Activated CD8-positive, alpha-beta memory T cell treated with anti-CD3 and anti-CD28 coated beads, Interleukin-2, amount 10 ng/mL, durations not matched to agents 7 days and 5 days (primary cell): ENCODE results near the gene CA5B. TPM values are rescaled to one million over a fixed set of nuclear protein-coding genes. Genes with fewer than 3 reads are reported as not detected.
"Not testable (repeated sequence)": the region's sequence is repeated elsewhere in the genome, so short reads cannot be mapped to it uniquely, and the experiment has no call there.

Experiments
- ATAC-seq: fragments of 150-1000 bp; cut with Tn5 transposase; one replicate; pipeline ENCODE4 v1.10.0; 2021; ENCODE audit warnings: moderate library complexity
- CTCF ChIA-PET: fragments of 350-600 bp; sonication (Branson Sonifier 250); formaldehyde crosslinking; loops from one replicate; lab custom pipeline; 2021; ENCODE audit warnings: antibody characterized with exemption; lab: Charles Lee
- DNase-seq: peaks from one replicate; pipeline ENCODE4 v3.0.0-alpha.2; 2020
- H3K27ac Mint-ChIP-seq: one replicate; pipeline ENCODE4 v1.8.0; 2021; ENCODE audit warnings: mild to moderate bottlenecking, mixed read lengths
- H3K27me3 Mint-ChIP-seq: one replicate; pipeline ENCODE4 v1.8.0; 2021; ENCODE audit warnings: mixed read lengths
- H3K36me3 Mint-ChIP-seq: one replicate; pipeline ENCODE4 v1.8.0; 2021; ENCODE audit warnings: mild to moderate bottlenecking, mixed read lengths
- H3K4me1 Mint-ChIP-seq: one replicate; pipeline ENCODE4 v1.8.0; 2021; ENCODE audit warnings: mixed read lengths
- H3K4me3 Mint-ChIP-seq: one replicate; pipeline ENCODE4 v1.8.0; 2021; ENCODE audit warnings: mild to moderate bottlenecking, moderate library complexity, mixed read lengths
- H3K9me3 Mint-ChIP-seq: one replicate; pipeline ENCODE4 v1.8.0; 2022; ENCODE audit warnings: low read depth, mixed read lengths
- total RNA-seq, 2 experiments: library from RNA; stranded (reverse); gene quantifications; one replicate each; pipeline ENCODE4 v1.2.3, GENCODE V29; 2021

Gene CA5B, protein sequence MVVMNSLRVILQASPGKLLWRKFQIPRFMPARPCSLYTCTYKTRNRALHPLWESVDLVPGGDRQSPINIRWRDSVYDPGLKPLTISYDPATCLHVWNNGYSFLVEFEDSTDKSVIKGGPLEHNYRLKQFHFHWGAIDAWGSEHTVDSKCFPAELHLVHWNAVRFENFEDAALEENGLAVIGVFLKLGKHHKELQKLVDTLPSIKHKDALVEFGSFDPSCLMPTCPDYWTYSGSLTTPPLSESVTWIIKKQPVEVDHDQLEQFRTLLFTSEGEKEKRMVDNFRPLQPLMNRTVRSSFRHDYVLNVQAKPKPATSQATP
- total RNA-seq, result 10 to 100 TPM in 1 of 2 experiments, 1 to 10 TPM in 1; 7.8 to 12.7 TPM

- peak; percentile 97 for ATAC-seq
- Mint-ChIP-seq H3K36me3 (peaks cover 11% of the 10 kb centered on the region), H3K4me3 (peak within 1 kb of the TSS; percentile 81), H3K27me3 (no peaks in the 10 kb centered on the region), H3K9me3 (no peaks in the 10 kb centered on the region), H3K27ac (peak within 1 kb of the TSS; percentile 82), H3K4me1 (peaks cover 22% of the 10 kb centered on the region)
- CTCF ChIA-PET, result interaction anchor here (0.9 to 3.1 kb wide), 6 partner anchors 9 to 245 kb away, joined by 3 to 10 read pairs (median 4); partner anchors contain the start of genes PIR and ZRSR2
- DNase-seq, result peak; percentile 97
Measured at GRCh38 chrX:15737959-15738902, at the start of gene CA5B. CA5B (plus strand) TSS chrX:15738270; CDS start chrX:15750024, 11,754 bp downstream.

- H3K9me3 Mint-ChIP-seq, result no peaks in the 10 kb centered on the region
- peak overlapping the region; percentile 51 for H3K27ac Mint-ChIP-seq
- CTCF ChIA-PET, result no interaction called here
- ATAC-seq (peak; percentile 30), DNase-seq (no peak)
- no peaks in the 10 kb centered on the region for H3K27me3 Mint-ChIP-seq
- H3K4me3 Mint-ChIP-seq, result no peak overlapping the region
- peaks cover 6% of the 10 kb centered on the region for H3K4me1 Mint-ChIP-seq
- peaks cover 14% of the 10 kb centered on the region for H3K36me3 Mint-ChIP-seq
Measured at GRCh38 chrX:15694941-15695451, 43.1 kb upstream of the CA5B start.

DNA sequence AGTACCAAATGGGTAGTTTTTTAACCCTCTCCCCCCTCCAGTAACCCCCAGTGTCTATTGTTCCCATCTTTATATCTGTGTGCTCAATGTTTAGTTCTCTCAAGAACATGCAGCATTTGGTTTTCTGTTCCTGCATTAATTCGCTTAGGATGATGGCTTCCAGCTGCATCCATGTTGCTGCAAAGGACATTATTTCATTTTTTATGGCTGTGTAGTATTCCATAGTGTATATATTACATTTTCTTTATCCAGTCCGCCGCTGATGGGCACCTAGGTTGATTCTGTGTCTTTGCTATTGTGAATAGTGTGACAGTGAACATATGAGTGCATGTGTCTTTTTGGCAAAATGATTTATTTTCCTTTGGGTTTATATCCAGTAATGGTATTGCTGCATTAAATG, 41.6 kb upstream of the CA5B start:
- Mint-ChIP-seq H3K4me3 (no peak overlapping the region), H3K4me1 (peaks cover 4% of the 10 kb centered on the region), H3K36me3 (peaks cover 4% of the 10 kb centered on the region), H3K27me3 (no peaks in the 10 kb centered on the region), H3K9me3 (no peaks in the 10 kb centered on the region), H3K27ac (no peak overlapping the region)
- ATAC-seq, result no peak
- no peak for DNase-seq
- CTCF ChIA-PET, result no interaction called here

GRCh38 chrX:15702488-15703371, 35.3 kb upstream of the CA5B start:
- CTCF ChIA-PET, result no interaction called here
- ATAC-seq, result no peak
- no peaks in the 10 kb centered on the region for H3K36me3 Mint-ChIP-seq
- no peaks in the 10 kb centered on the region for H3K4me1 Mint-ChIP-seq
- no peak overlapping the region for H3K4me3 Mint-ChIP-seq
- H3K9me3 Mint-ChIP-seq, result no peaks in the 10 kb centered on the region
- no peak for DNase-seq
- no peak overlapping the region for H3K27ac Mint-ChIP-seq
- no peaks in the 10 kb centered on the region for H3K27me3 Mint-ChIP-seq

GRCh38 chrX:15703809-15704208, 34.3 kb upstream of the CA5B start:
- H3K27me3 Mint-ChIP-seq, H3K4me1 Mint-ChIP-seq, ATAC-seq, DNase-seq, H3K9me3 Mint-ChIP-seq, H3K4me3 Mint-ChIP-seq, CTCF ChIA-PET, H3K27ac Mint-ChIP-seq, H3K36me3 Mint-ChIP-seq: not testable (repeated sequence)

- H3K27me3 Mint-ChIP-seq, CTCF ChIA-PET, H3K9me3 Mint-ChIP-seq, H3K27ac Mint-ChIP-seq, H3K4me1 Mint-ChIP-seq, H3K36me3 Mint-ChIP-seq, ATAC-seq, H3K4me3 Mint-ChIP-seq, DNase-seq: not testable (repeated sequence)
Measured at GRCh38 chrX:15704273-15704672, 33.8 kb upstream of the CA5B start.

GRCh38 chrX:15714529-15714928, 23.5 kb upstream of the CA5B start:
- Mint-ChIP-seq H3K27me3 (no peaks in the 10 kb centered on the region), H3K4me3 (no peak overlapping the region), H3K4me1 (peaks cover 3% of the 10 kb centered on the region), H3K36me3 (peaks cover 2% of the 10 kb centered on the region), H3K27ac (no peak overlapping the region), H3K9me3 (no peaks in the 10 kb centered on the region)
- no peak for ATAC-seq
- no peak for DNase-seq
- CTCF ChIA-PET, result no interaction called here

GRCh38 chrX:15718283-15718970, 19.6 kb upstream of the CA5B start:
- ATAC-seq, result no peak
- no peak overlapping the region for H3K27ac Mint-ChIP-seq
- peaks cover 2% of the 10 kb centered on the region for H3K36me3 Mint-ChIP-seq
- no peaks in the 10 kb centered on the region for H3K27me3 Mint-ChIP-seq
- H3K4me3 Mint-ChIP-seq, result no peak overlapping the region
- H3K4me1 Mint-ChIP-seq, result peaks cover 5% of the 10 kb centered on the region
- no peak for DNase-seq
- CTCF ChIA-PET, result no interaction called here
- no peaks in the 10 kb centered on the region for H3K9me3 Mint-ChIP-seq

- ATAC-seq, result no peak
- Mint-ChIP-seq H3K9me3 (no peaks in the 10 kb centered on the region), H3K4me3 (no peak overlapping the region), H3K27me3 (no peaks in the 10 kb centered on the region), H3K27ac (no peak overlapping the region), H3K36me3 (peaks cover 2% of the 10 kb centered on the region), H3K4me1 (peaks cover 7% of the 10 kb centered on the region)
- CTCF ChIA-PET, result interaction anchor here (0.7 kb wide), 1 partner anchor 932 kb away, joined by 5 read pairs; no protein-coding TSS in a partner anchor
- no peak for DNase-seq
Measured at GRCh38 chrX:15719324-15719968, 18.6 kb upstream of the CA5B start.

- no peak overlapping the region for H3K4me3 Mint-ChIP-seq
- CTCF ChIA-PET, result no interaction called here
- H3K27me3 Mint-ChIP-seq, result no peaks in the 10 kb centered on the region
- DNase-seq (no peak), ATAC-seq (no peak)
- H3K27ac Mint-ChIP-seq, result no peak overlapping the region
- peaks cover 2% of the 10 kb centered on the region for H3K36me3 Mint-ChIP-seq
- no peaks in the 10 kb centered on the region for H3K9me3 Mint-ChIP-seq
- H3K4me1 Mint-ChIP-seq, result peaks cover 7% of the 10 kb centered on the region
Measured at GRCh38 chrX:15721911-15722310, 16.2 kb upstream of the CA5B start.

GRCh38 chrX:15723887-15724517, 14.1 kb upstream of the CA5B start:
- Mint-ChIP-seq H3K4me1 (peaks cover 4% of the 10 kb centered on the region), H3K9me3 (no peaks in the 10 kb centered on the region), H3K27me3 (no peaks in the 10 kb centered on the region), H3K4me3 (no peak overlapping the region), H3K27ac (no peak overlapping the region), H3K36me3 (peaks cover 2% of the 10 kb centered on the region)
- CTCF ChIA-PET, result no interaction called here
- ATAC-seq (no peak), DNase-seq (no peak)

GRCh38 chrX:15724911-15725310, 13.2 kb upstream of the CA5B start:
- no peak overlapping the region for H3K4me3 Mint-ChIP-seq
- DNase-seq (no peak), ATAC-seq (no peak)
- peaks cover 2% of the 10 kb centered on the region for H3K36me3 Mint-ChIP-seq
- H3K4me1 Mint-ChIP-seq, result peaks cover 4% of the 10 kb centered on the region
- CTCF ChIA-PET, result no interaction called here
- H3K9me3 Mint-ChIP-seq, result no peaks in the 10 kb centered on the region
- no peak overlapping the region for H3K27ac Mint-ChIP-seq
- no peaks in the 10 kb centered on the region for H3K27me3 Mint-ChIP-seq
